ENCODE measurements around the gene VWF.
A peak's percentile ranks its signal among the peaks of the same experiment; 100 is the strongest.

VWF gene

GRCh38 chr12:6124411-6125309 lies at the start of gene VWF:
Gene VWF, minus strand, starts transcription at chr12:6124670. Its CDS starts 1,474 bp downstream, at chr12:6123196.
- H3K27ac ChIP-seq = no peak within 1 kb of the TSS
- DNase-seq (ENCODE audit: low spot score) = peak; percentile 22
- ChIA-PET CTCF (interaction anchor here (1.1 kb wide), 1 partner anchor 11 kb away, joined by 4 read pairs; no protein-coding TSS in a partner anchor), POLR2A (ENCODE audit: low non-redundant PET) (no interaction called here)
- TF ChIP-seq, protein P1, sequence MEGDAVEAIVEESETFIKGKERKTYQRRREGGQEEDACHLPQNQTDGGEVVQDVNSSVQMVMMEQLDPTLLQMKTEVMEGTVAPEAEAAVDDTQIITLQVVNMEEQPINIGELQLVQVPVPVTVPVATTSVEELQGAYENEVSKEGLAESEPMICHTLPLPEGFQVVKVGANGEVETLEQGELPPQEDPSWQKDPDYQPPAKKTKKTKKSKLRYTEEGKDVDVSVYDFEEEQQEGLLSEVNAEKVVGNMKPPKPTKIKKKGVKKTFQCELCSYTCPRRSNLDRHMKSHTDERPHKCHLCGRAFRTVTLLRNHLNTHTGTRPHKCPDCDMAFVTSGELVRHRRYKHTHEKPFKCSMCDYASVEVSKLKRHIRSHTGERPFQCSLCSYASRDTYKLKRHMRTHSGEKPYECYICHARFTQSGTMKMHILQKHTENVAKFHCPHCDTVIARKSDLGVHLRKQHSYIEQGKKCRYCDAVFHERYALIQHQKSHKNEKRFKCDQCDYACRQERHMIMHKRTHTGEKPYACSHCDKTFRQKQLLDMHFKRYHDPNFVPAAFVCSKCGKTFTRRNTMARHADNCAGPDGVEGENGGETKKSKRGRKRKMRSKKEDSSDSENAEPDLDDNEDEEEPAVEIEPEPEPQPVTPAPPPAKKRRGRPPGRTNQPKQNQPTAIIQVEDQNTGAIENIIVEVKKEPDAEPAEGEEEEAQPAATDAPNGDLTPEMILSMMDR (conservative IDR thresholded peaks at IDR 0.05; ENCODE audit: low read depth) = no peak

DNA sequence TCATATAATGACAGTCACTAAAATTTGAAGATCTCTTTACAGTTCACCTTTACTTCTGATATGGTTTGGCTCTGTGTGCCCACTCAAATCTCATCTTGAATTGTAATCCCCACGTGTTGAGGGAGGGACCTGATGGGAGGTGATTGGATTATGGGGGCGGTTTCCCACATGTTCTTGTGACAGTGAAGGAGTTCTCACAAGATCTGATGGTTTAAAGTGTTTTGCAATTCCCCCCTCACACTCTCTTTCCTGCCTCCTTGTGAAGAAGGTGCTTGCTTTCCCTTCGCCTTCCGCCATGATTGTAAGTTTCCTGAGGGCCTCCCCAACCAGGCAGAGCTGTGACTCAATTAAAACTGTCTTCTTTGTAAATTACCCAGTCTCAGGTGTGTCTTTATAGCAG lies 48.4 kb upstream of the VWF start:
- no peak overlapping the region for H3K27ac ChIP-seq
- ChIA-PET POLR2A (ENCODE audit: low non-redundant PET) (no interaction called here), CTCF (no interaction called here)
- DNase-seq (ENCODE audit: low spot score) = no peak
- TF ChIP-seq, protein P1 (conservative IDR thresholded peaks at IDR 0.05; ENCODE audit: low read depth) = no peak

DNA sequence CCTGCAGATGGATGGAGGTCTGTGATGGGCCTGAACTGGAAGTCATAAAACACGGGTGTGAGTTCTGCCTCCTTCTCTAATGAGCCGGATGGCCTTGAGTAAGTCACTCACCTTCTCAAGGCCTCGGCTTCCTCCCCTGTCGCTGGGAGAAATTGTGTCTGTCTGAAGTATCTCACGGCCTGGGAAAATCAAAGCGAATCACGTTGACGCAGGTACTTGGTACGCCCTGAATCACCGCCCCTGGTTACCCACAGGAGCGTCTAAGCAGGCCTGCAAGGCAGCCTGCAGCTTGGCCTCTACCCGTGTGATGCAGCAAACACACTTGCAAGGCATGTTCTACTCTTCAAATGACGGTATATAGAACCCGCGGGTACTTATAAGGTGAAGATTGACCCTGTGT lies 47.6 kb upstream of the VWF start:
- no peak overlapping the region for H3K27ac ChIP-seq
- POLR2A ChIA-PET (ENCODE audit: low non-redundant PET) = no interaction called here
- DNase-seq (ENCODE audit: low spot score) = no peak
- TF ChIP-seq, protein P1 (conservative IDR thresholded peaks at IDR 0.05; ENCODE audit: low read depth) = no peak
- CTCF ChIA-PET = interaction anchor here (0.6 kb wide), 1 partner anchor 117 kb away, joined by 4 read pairs; no protein-coding TSS in a partner anchor

DNA sequence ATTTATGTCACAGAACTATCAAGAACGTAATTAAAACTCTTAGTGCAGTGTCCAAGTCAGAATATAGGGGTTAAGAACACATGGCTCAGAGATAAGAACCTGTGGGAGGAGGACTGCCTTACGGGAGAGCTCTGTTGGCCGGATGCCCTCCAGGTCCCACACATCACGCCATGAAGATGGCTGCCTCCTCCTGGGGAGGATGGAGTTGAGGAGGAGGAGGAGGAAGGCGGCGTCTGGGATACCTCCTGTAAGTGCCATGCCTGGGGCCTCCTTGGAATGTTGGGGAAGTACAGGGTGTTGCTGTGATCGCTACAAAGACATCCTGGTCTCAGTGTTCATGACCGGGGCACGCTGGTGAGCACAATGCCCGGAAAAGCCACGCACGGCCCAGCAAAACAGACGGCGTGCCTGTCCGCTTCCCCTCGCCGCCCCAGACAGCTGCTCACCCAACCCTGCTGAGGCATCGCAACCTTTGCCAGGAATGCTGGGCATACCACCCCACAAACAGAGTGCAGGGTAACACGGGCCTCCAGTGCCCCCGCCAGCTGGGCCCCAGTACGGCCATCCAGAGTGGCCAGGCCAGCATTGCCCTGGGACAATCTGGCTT lies 47.0 kb upstream of the VWF start:
- POLR2A ChIA-PET (ENCODE audit: low non-redundant PET) = no interaction called here
- TF ChIP-seq, protein P1 (conservative IDR thresholded peaks at IDR 0.05; ENCODE audit: low read depth) = no peak
- no peak overlapping the region for H3K27ac ChIP-seq
- DNase-seq (ENCODE audit: low spot score) = no peak
- CTCF ChIA-PET = interaction anchor here (0.6 kb wide), 1 partner anchor 116 kb away, joined by 4 read pairs; no protein-coding TSS in a partner anchor

- ChIA-PET POLR2A (ENCODE audit: low non-redundant PET) (no interaction called here), CTCF (interaction anchor here (0.7 kb wide), 1 partner anchor 278 kb away, joined by 6 read pairs; no protein-coding TSS in a partner anchor)
- DNase-seq (ENCODE audit: low spot score) = peak; percentile 78
- H3K27ac ChIP-seq = peak overlapping the region; percentile 85
- TF ChIP-seq, protein P1 (conservative IDR thresholded peaks at IDR 0.05; ENCODE audit: low read depth) = no peak
Measured at GRCh38 chr12:6167327-6168280, 43.1 kb upstream of the VWF start.

GRCh38 chr12:6166808-6167207 lies 42.3 kb upstream of the VWF start:
- TF ChIP-seq, protein P1 (conservative IDR thresholded peaks at IDR 0.05; ENCODE audit: low read depth) = no peak
- POLR2A ChIA-PET (ENCODE audit: low non-redundant PET) = interaction anchor here (0.6 kb wide), 1 partner anchor 196 kb away, joined by 3 read pairs; no protein-coding TSS in a partner anchor
- no peak for DNase-seq (ENCODE audit: low spot score)
- peak overlapping the region; percentile 85 for H3K27ac ChIP-seq
- CTCF ChIA-PET = no interaction called here

Measured in RWPE1 (cell line).